Measurements from ENCODE around the gene C2CD3. TPM values are rescaled to one million over a fixed set of nuclear protein-coding genes. Genes with fewer than 3 reads are reported as not detected.

The C2CD3 gene
- total RNA-seq, 1 donor from 2014 or later, result 23.9 TPM

DNA sequence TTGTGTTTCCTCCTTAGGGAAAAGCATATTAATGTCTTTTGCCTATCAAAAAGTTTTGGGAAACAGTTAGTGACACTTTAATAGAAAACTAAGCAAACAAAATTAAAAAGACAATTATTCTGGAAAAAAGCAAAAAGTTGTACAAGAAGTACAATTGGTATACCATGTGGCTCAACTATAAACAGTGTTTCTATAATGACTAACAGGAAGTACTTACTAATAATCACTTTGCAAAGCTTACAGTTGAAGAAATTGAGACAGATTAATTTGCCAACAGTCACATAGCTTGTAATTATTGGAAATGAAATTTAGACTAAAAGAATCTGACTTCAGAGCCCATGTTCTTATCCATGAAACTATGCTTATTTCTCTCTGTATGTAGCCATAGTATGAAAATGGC is 25.0 kb upstream of the C2CD3 start:
- DNase-seq (ENCODE audit: low spot score), result no peak
- H3K27ac Mint-ChIP-seq (ENCODE audit: unreplicated experiment), result no peak overlapping the region
- H3K36me3 Mint-ChIP-seq (ENCODE audit: low read depth, unreplicated experiment), result peaks cover 8% of the 10 kb centered on the region
- no peak overlapping the region for H3K4me3 Mint-ChIP-seq (ENCODE audit: unreplicated experiment)
- H3K4me1 Mint-ChIP-seq (ENCODE audit: unreplicated experiment), result no peaks in the 10 kb centered on the region
- H3K27me3 Mint-ChIP-seq (ENCODE audit: unreplicated experiment), result no peaks in the 10 kb centered on the region
- no peaks in the 10 kb centered on the region for H3K9me3 Mint-ChIP-seq (ENCODE audit: unreplicated experiment)
- TF ChIP-seq, protein P1, sequence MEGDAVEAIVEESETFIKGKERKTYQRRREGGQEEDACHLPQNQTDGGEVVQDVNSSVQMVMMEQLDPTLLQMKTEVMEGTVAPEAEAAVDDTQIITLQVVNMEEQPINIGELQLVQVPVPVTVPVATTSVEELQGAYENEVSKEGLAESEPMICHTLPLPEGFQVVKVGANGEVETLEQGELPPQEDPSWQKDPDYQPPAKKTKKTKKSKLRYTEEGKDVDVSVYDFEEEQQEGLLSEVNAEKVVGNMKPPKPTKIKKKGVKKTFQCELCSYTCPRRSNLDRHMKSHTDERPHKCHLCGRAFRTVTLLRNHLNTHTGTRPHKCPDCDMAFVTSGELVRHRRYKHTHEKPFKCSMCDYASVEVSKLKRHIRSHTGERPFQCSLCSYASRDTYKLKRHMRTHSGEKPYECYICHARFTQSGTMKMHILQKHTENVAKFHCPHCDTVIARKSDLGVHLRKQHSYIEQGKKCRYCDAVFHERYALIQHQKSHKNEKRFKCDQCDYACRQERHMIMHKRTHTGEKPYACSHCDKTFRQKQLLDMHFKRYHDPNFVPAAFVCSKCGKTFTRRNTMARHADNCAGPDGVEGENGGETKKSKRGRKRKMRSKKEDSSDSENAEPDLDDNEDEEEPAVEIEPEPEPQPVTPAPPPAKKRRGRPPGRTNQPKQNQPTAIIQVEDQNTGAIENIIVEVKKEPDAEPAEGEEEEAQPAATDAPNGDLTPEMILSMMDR (IDR thresholded peaks at IDR 0.05; ENCODE audit: unreplicated experiment), result no peak

DNA sequence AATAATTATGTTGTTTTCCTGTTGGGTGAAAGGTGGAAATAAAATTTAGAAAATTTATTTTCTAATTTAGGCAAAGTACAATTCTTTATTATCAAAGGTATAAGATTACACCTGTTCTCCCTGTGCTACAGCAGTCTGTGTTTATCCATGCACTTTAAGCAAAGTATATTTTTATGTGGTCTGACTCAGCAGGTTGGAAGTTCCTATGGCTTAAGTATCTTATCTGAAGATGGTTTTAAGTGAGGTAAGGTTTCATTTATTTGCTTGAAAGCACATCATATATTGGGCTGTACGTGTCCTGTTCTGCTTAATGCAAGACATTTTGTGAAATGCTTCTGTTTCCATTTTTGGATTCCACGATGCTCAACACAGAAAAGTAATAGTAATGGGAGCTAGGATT is 14.9 kb upstream of the C2CD3 start:
- no peak overlapping the region for H3K27ac Mint-ChIP-seq (ENCODE audit: unreplicated experiment)
- no peak for DNase-seq (ENCODE audit: low spot score)
- TF ChIP-seq, protein P1 (IDR thresholded peaks at IDR 0.05; ENCODE audit: unreplicated experiment), result no peak
- H3K4me1 Mint-ChIP-seq (ENCODE audit: unreplicated experiment), result no peaks in the 10 kb centered on the region
- H3K4me3 Mint-ChIP-seq (ENCODE audit: unreplicated experiment), result no peak overlapping the region
- no peaks in the 10 kb centered on the region for H3K9me3 Mint-ChIP-seq (ENCODE audit: unreplicated experiment)
- no peaks in the 10 kb centered on the region for H3K27me3 Mint-ChIP-seq (ENCODE audit: unreplicated experiment)
- peaks cover 12% of the 10 kb centered on the region for H3K36me3 Mint-ChIP-seq (ENCODE audit: low read depth, unreplicated experiment)

- TF ChIP-seq, protein P1 (IDR thresholded peaks at IDR 0.05; ENCODE audit: unreplicated experiment), result no peak
- peaks cover 8% of the 10 kb centered on the region for H3K36me3 Mint-ChIP-seq (ENCODE audit: low read depth, unreplicated experiment)
- H3K27ac Mint-ChIP-seq (ENCODE audit: unreplicated experiment), result no peak overlapping the region
- no peaks in the 10 kb centered on the region for H3K27me3 Mint-ChIP-seq (ENCODE audit: unreplicated experiment)
- DNase-seq (ENCODE audit: low spot score), result no peak
- H3K4me1 Mint-ChIP-seq (ENCODE audit: unreplicated experiment), result no peaks in the 10 kb centered on the region
- no peaks in the 10 kb centered on the region for H3K9me3 Mint-ChIP-seq (ENCODE audit: unreplicated experiment)
- H3K4me3 Mint-ChIP-seq (ENCODE audit: unreplicated experiment), result no peak overlapping the region
Observed at GRCh38 chr11:74185285-74185684, 14.5 kb upstream of the C2CD3 start.

DNA sequence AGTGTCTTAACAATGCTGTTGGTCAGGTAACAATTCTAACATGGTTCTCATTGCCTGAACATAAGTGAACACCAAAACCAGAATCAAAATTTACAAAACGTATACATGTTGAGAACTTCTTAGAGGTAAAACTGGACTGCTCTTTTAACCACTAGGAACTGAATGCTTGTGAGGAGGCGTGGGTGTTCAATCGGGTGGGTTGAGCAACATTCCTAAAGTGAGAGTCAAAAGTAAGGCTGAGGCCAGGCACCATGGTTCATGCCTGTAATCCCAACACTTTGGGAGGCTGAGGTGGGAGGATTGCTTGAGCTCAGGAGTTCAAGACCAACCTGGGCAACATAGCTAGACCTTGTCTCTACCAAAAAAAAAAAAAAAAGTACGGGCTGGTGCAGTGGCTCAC is 11.8 kb upstream of the C2CD3 start:
- Mint-ChIP-seq H3K4me1 (ENCODE audit: unreplicated experiment) (no peaks in the 10 kb centered on the region), H3K4me3 (ENCODE audit: unreplicated experiment) (no peak overlapping the region), H3K36me3 (ENCODE audit: low read depth, unreplicated experiment) (no peaks in the 10 kb centered on the region), H3K27ac (ENCODE audit: unreplicated experiment) (no peak overlapping the region), H3K9me3 (ENCODE audit: unreplicated experiment) (no peaks in the 10 kb centered on the region), H3K27me3 (ENCODE audit: unreplicated experiment) (no peaks in the 10 kb centered on the region)
- TF ChIP-seq, protein P1 (IDR thresholded peaks at IDR 0.05; ENCODE audit: unreplicated experiment), result no peak
- no peak for DNase-seq (ENCODE audit: low spot score)

DNA sequence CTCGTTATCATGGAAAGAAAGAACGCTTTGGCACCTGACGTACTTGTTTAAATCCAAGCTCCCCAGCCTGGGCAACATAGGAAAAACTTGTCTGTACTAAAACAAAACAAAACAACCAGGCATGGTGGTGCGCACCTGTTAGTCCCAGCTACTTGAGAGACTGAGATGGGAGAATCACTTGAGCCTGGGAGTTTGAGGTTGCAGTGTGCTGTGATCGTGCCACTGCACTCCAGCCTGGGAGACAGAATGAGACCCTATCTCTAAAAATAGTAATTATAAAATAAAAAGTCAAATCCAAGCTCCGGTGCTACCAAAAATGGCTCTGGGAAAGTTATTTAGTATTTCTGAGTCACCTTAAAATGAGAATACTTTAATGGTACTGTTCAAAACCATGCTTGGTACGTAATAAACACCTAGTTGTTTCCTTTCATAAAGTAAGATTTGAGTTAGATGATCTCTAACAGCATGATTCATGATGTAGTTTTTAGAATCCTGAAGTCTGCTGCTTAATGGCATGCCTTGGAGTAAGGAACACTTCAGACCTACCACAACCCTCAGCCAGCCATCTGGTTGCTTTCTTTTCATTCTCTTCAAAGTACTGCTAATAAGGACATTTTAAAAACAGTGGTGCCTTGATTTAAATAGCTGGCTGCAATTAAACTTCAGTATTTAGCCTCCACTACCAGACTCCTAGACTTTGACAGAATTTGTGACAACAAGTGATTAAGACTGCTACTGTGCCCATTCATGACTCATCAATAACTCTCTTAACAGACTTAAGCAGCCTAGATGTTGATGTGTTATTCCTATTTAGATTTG is 8.6 kb upstream of the C2CD3 start:
- Mint-ChIP-seq H3K27me3 (ENCODE audit: unreplicated experiment) (no peaks in the 10 kb centered on the region), H3K27ac (ENCODE audit: unreplicated experiment) (no peak overlapping the region), H3K36me3 (ENCODE audit: low read depth, unreplicated experiment) (peaks cover under 1% of the 10 kb centered on the region), H3K4me3 (ENCODE audit: unreplicated experiment) (no peak overlapping the region), H3K9me3 (ENCODE audit: unreplicated experiment) (no peaks in the 10 kb centered on the region), H3K4me1 (ENCODE audit: unreplicated experiment) (no peaks in the 10 kb centered on the region)
- DNase-seq (ENCODE audit: low spot score), result no peak
- TF ChIP-seq, protein P1 (IDR thresholded peaks at IDR 0.05; ENCODE audit: unreplicated experiment), result no peak

Data from endothelial cell (in vitro differentiated cells).